Measurements from ENCODE around the gene LARGE1.

- TF ChIP-seq CTCF (conservative IDR thresholded peaks at IDR 0.05; ENCODE audit: low read length) (no peak), EZH2phosphoT487 (IDR thresholded peaks at IDR 0.05; ENCODE audit: borderline replicate concordance) (no peak)
Measured at GRCh38 chr22:33969045-33969444, 48.8 kb upstream of the LARGE1 start.
